ENCODE data around the gene ANXA4.

GRCh38 chr2:69754633-69755032 is 12.7 kb downstream of the ANXA4 start:
- TF ChIP-seq POLR2AphosphoS5 (IDR thresholded peaks at IDR 0.05) (no peak), CTCF (IDR thresholded peaks at IDR 0.05) (no peak), POLR2A (IDR thresholded peaks at IDR 0.05) (no peak)
